Fibroblast of peridontal ligament (primary cell): ENCODE results near the gene ZNF3.
A peak's percentile ranks its signal among the peaks of the same experiment; 100 is the strongest.

ENCODE experiments used
- DNase-seq: peaks from one replicate; pipeline ENCODE4 v3.0.0-alpha.2; 2010; ENCODE audit errors: extremely low read depth

ZNF3 gene

DNA sequence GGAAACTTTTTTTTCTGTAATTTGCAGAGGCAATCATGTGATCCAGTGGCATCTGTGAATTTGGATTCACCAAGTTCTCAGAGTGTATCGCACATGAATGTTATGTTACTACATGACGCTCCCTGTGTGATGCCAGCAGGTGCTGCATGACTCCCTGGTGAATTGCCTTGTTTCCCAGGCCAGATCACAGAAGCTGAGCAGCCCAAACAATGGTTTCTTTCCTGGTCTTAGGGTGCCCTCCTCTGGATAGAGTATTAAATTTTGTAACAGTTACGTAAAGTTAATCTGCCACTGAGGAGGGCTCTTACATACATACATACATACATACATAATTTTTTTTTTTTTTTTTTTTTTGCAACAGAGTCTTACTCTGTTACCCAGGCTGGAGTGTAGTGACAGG, 28.3 kb downstream of the ZNF3 start:
- DNase-seq: peak; percentile 78

DNA sequence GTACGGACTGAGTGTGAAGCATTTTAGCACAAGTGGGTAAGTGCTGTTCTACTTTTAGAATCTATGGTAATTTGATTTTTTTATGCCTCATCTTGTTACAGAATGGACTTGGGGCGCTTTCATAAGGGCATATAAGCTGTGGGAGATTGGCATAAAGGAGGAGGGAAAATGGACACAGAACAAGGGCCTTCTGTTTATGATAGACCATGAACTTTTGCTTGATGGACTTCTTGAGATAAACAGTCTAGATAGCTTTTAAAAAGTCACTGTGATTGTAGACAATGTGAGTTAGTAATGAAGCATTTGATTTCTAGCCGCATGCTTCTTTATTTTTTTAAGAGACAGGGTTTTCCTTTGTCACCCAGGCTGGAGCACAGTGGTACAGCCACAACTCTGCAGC, 29.9 kb downstream of the ZNF3 start:
- DNase-seq: no peak

- DNase-seq: peak; percentile 85
These were observed 31.9 kb downstream of the ZNF3 start, which contains the start of gene ZSCAN21 for GRCh38 chr7:100049441-100050291. Gene ZSCAN21 (plus strand): TSS chr7:100049774. CDS start chr7:100057007, 7,233 bp downstream.

DNA sequence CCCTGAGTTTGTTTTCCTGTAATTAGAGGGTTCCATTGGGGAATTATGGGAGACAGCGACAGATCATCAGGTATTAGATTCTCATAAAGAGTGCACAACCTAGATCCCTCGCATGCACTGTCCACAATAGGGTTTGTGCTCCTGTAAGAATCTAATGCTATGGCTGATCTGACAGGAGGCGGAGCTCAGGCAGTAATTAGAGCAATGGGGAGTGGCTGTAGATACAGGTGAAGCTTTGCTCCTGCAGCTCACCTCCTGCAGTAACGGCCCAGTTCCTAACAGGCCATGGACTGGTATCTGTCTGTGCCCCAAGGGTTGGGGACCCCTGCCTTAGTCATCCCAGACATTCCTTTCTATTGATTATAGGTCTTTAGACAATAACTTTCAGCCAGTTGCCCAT, 32.8 kb downstream of the ZNF3 start:
- no peak for DNase-seq

DNA sequence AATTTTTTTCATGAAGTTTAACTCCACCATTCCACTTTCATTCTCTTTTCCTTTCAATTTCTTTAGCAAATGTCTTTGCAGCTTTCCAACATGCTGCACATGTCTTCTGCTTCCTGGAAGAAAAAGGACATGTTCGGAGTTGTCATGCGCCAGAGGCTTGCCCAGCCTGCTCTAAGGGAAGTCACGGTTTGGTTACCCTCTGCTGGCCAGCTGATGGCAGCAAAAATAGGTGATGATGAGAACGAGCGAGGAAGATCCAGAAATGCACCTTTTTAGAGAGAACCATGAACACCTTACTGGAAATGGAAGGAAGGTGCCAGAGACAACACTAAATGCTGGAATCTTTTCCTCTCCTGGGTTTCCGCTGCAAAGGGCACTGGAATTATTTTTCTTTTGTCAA, 36.8 kb downstream of the ZNF3 start:
- DNase-seq: no peak

DNA sequence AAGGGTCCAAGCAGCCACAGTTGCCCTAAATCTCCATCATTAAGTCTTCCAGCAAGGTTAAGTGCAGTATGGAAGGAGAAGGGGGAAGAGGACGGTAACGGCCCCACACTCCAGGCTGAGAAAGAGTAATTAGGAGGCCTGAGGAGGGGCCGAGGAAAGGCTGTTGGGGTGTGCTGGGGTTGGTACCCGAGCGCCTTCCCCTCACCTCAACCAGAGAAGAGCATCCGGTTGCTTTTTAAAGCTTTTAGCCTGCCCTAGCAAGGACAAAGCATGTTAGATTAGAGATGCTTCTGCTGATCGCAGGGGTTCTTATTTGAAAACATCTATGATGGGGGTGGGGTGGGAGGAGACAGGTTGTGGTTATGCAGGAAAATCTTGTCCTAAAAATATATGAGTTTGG, 40.9 kb downstream of the ZNF3 start:
- DNase-seq: no peak

DNA sequence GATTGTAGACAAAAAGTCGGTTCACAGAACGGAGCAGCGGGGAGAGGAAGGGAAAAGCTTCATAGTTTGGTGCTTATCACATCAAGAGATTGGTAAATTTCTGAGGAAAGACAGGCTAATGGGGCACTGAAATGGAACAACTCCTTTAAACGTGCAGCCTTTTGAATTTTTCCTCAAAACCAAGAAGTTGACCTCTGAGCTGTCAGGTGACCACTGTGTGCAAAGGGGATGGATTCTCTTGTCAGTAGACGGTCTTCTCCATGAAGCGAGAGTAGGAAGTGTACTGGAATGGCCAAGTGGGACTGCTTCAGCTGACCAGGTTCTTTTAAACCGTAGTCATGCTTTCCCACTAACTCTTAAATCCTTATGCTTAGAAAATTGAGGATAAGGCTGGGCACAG, 43.2 kb downstream of the ZNF3 start:
- no peak for DNase-seq

DNA sequence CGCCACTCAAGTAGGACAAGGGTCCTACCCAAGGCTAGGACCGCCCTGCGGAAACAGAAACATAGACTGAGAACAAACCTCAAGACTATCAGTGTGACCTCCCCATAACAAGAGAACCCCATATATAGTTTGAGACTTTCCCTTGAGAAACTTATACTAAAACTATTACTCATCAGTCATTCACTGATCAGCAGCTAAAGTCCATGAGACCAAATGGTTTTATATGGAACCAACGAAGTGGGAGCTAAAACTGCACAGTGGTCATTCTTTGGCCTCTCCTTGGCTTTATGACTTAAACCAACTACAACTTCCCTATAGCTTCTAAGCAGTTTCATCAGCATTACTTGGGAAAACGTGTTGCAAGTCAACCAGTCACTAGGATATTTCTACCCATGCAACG, 45.6 kb downstream of the ZNF3 start:
- peak; percentile 13 for DNase-seq

DNA sequence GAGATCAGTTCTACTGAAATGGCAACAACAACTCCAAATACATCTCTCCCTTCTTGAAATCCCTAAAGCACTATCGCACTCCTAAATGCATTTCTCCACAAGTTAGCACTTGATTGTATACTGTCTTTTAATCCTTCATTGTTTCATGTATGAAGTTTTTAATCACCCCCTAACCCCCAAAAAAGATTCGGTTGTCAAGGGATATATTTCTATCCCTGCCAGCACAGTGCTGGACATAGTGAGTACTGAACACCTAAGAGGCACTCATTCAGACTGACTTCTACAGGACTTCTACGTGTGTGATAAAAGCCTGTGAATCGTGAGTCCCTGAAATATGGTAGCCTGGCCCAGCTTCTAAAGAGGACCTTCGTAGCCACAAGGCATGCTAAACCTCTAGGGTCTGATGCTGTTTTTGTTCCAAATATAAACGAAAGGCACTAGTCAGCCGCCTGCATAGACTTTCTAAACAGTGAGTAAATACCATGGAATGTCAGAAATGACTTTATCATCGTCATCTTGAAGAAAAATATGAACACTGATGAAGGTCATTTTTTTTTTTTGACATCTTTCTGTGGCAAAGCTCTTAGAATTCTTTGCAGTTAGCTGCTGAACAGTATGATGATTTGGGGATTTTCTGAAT, 46.5 kb downstream of the ZNF3 start:
- peak; percentile 98 for DNase-seq

GRCh38 chr7:100033526-100033925, 48.0 kb downstream of the ZNF3 start:
- DNase-seq: no peak

- DNase-seq: no peak
These were observed 51.9 kb downstream of the ZNF3 start for GRCh38 chr7:100029596-100029995.

- no peak for DNase-seq
These were observed 54.3 kb downstream of the ZNF3 start for GRCh38 chr7:100027197-100027596.

- DNase-seq: no peak
These were observed 57.4 kb downstream of the ZNF3 start for GRCh38 chr7:100024020-100024619.

DNA sequence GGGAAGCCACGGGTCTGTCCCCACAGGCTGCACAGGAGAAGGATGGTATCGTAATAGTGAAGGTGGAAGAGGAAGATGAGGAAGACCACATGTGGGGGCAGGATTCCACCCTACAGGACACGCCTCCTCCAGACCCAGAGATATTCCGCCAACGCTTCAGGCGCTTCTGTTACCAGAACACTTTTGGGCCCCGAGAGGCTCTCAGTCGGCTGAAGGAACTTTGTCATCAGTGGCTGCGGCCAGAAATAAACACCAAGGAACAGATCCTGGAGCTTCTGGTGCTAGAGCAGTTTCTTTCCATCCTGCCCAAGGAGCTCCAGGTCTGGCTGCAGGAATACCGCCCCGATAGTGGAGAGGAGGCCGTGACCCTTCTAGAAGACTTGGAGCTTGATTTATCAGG, 58.0 kb downstream of the ZNF3 start:
- DNase-seq: no peak

- no peak for DNase-seq
These were observed 58.9 kb downstream of the ZNF3 start for GRCh38 chr7:100022621-100023020.

- DNase-seq: no peak
These were observed 60.2 kb downstream of the ZNF3 start for GRCh38 chr7:100021297-100021696.
